ENCODE results near the gene PCYT1B.

The PCYT1B gene

GRCh38 chrX:24528605-24529004 lies 118.5 kb downstream of the PCYT1B start:
- POLR2A ChIA-PET: no interaction called here
- CTCF ChIA-PET: no interaction called here
- no peak for DNase-seq (ENCODE audit: extremely low spot score)
- TF ChIP-seq SP1 (IDR thresholded peaks at IDR 0.05) (no peak), ZNF384 (IDR thresholded peaks at IDR 0.05) (no peak), CTBP1 (IDR thresholded peaks at IDR 0.05; ENCODE audit: borderline replicate concordance) (no peak), TARDBP (IDR thresholded peaks at IDR 0.05) (no peak)

- ChIA-PET POLR2A (no interaction called here), CTCF (no interaction called here)
- TF ChIP-seq L3MBTL2 (conservative IDR thresholded peaks at IDR 0.05) (no peak), PKNOX1 (IDR thresholded peaks at IDR 0.05) (no peak), SP1 (IDR thresholded peaks at IDR 0.05) (no peak), ELF4 (IDR thresholded peaks at IDR 0.05) (no peak), ZNF384 (IDR thresholded peaks at IDR 0.05) (no peak), FOXM1 (IDR thresholded peaks at IDR 0.05; ENCODE audit: borderline replicate concordance) (no peak), NFRKB (IDR thresholded peaks at IDR 0.05) (no peak), HDGF (IDR thresholded peaks at IDR 0.05; ENCODE audit: borderline replicate concordance) (no peak), FOXA1 (IDR thresholded peaks at IDR 0.05) (no peak), ARNT (IDR thresholded peaks at IDR 0.05) (no peak), TARDBP (IDR thresholded peaks at IDR 0.05) (no peak), CTBP1 (IDR thresholded peaks at IDR 0.05; ENCODE audit: borderline replicate concordance) (no peak), FOXK2 (IDR thresholded peaks at IDR 0.05) (no peak), LEF1 (IDR thresholded peaks at IDR 0.05; ENCODE audit: borderline replicate concordance) (no peak)
- no peak for DNase-seq (ENCODE audit: extremely low spot score)
Observed at GRCh38 chrX:24526616-24527015, 120.5 kb downstream of the PCYT1B start.

- ChIA-PET POLR2A (no interaction called here), CTCF (no interaction called here)
Observed at GRCh38 chrX:24525455-24525854, 121.7 kb downstream of the PCYT1B start.

GRCh38 chrX:24520472-24520871 lies 126.7 kb downstream of the PCYT1B start:
- ChIA-PET POLR2A (no interaction called here), CTCF (interaction anchor here (0.7 kb wide), 1 partner anchor 132 kb away, joined by 5 read pairs; no protein-coding TSS in a partner anchor)
- no peak for TF ChIP-seq BHLHE40 (IDR thresholded peaks at IDR 0.05; ENCODE audit: borderline replicate concordance)
- no peak for TF ChIP-seq CTBP1 (IDR thresholded peaks at IDR 0.05; ENCODE audit: borderline replicate concordance)
- no peak for TF ChIP-seq ELF4 (IDR thresholded peaks at IDR 0.05)
- no peak for TF ChIP-seq TARDBP (IDR thresholded peaks at IDR 0.05)
- TF ChIP-seq SUZ12 (IDR thresholded peaks at IDR 0.05): no peak
- no peak for TF ChIP-seq HDGF (IDR thresholded peaks at IDR 0.05; ENCODE audit: borderline replicate concordance)
- no peak for TF ChIP-seq ARNT (IDR thresholded peaks at IDR 0.05)
- no peak for TF ChIP-seq FOXK2 (IDR thresholded peaks at IDR 0.05)
- TF ChIP-seq PKNOX1 (IDR thresholded peaks at IDR 0.05): no peak
- no peak for TF ChIP-seq L3MBTL2 (conservative IDR thresholded peaks at IDR 0.05)
- no peak for TF ChIP-seq NFRKB (IDR thresholded peaks at IDR 0.05)
- no peak for TF ChIP-seq FOXA1 (IDR thresholded peaks at IDR 0.05)
- TF ChIP-seq ZNF384 (IDR thresholded peaks at IDR 0.05): no peak
- no peak for TF ChIP-seq LEF1 (IDR thresholded peaks at IDR 0.05; ENCODE audit: borderline replicate concordance)
- TF ChIP-seq SP1 (IDR thresholded peaks at IDR 0.05): no peak
- TF ChIP-seq FOXM1 (IDR thresholded peaks at IDR 0.05; ENCODE audit: borderline replicate concordance): no peak
- no peak for DNase-seq (ENCODE audit: extremely low spot score)

More at GRCh38 chrX:24525455-24525854, 121.7 kb downstream of the PCYT1B start:
- DNase-seq (ENCODE audit: extremely low spot score): no peak
- TF ChIP-seq TARDBP (IDR thresholded peaks at IDR 0.05): no peak
- no peak for TF ChIP-seq NFRKB (IDR thresholded peaks at IDR 0.05)
- no peak for TF ChIP-seq FOXA1 (IDR thresholded peaks at IDR 0.05)
- TF ChIP-seq ELF4 (IDR thresholded peaks at IDR 0.05): no peak
- TF ChIP-seq ARNT (IDR thresholded peaks at IDR 0.05): no peak
- no peak for TF ChIP-seq FOXK2 (IDR thresholded peaks at IDR 0.05)

- ChIA-PET CTCF (no interaction called here), POLR2A (no interaction called here)
- DNase-seq (ENCODE audit: extremely low spot score): no peak
- TF ChIP-seq FOXM1 (IDR thresholded peaks at IDR 0.05; ENCODE audit: borderline replicate concordance): no peak
- no peak for TF ChIP-seq FOXA1 (IDR thresholded peaks at IDR 0.05)
- no peak for TF ChIP-seq HDGF (IDR thresholded peaks at IDR 0.05; ENCODE audit: borderline replicate concordance)
- no peak for TF ChIP-seq BHLHE40 (IDR thresholded peaks at IDR 0.05; ENCODE audit: borderline replicate concordance)
- no peak for TF ChIP-seq CTBP1 (IDR thresholded peaks at IDR 0.05; ENCODE audit: borderline replicate concordance)
- TF ChIP-seq LEF1 (IDR thresholded peaks at IDR 0.05; ENCODE audit: borderline replicate concordance): no peak
- no peak for TF ChIP-seq TARDBP (IDR thresholded peaks at IDR 0.05)
Observed at GRCh38 chrX:24515447-24515846, 131.7 kb downstream of the PCYT1B start.

GRCh38 chrX:24513416-24513815 lies 133.7 kb downstream of the PCYT1B start:
- ChIA-PET POLR2A (no interaction called here), CTCF (no interaction called here)
- DNase-seq (ENCODE audit: extremely low spot score): no peak
- TF ChIP-seq HDGF (IDR thresholded peaks at IDR 0.05; ENCODE audit: borderline replicate concordance) (no peak), FOXA1 (IDR thresholded peaks at IDR 0.05) (no peak), NFRKB (IDR thresholded peaks at IDR 0.05) (no peak), L3MBTL2 (conservative IDR thresholded peaks at IDR 0.05) (no peak), BHLHE40 (IDR thresholded peaks at IDR 0.05; ENCODE audit: borderline replicate concordance) (no peak), ZNF384 (IDR thresholded peaks at IDR 0.05) (no peak), SUZ12 (IDR thresholded peaks at IDR 0.05) (no peak), ELF4 (IDR thresholded peaks at IDR 0.05) (no peak), PKNOX1 (IDR thresholded peaks at IDR 0.05) (no peak), LEF1 (IDR thresholded peaks at IDR 0.05; ENCODE audit: borderline replicate concordance) (no peak), ARNT (IDR thresholded peaks at IDR 0.05) (no peak), FOXK2 (IDR thresholded peaks at IDR 0.05) (no peak), TARDBP (IDR thresholded peaks at IDR 0.05) (no peak), CTBP1 (IDR thresholded peaks at IDR 0.05; ENCODE audit: borderline replicate concordance) (no peak)

Data from HEK293T (cell line).